GM12878 (cell line): ENCODE results near the gene ZNFX1. TPM values are rescaled to one million over a fixed set of nuclear protein-coding genes. Genes with fewer than 3 reads are reported as not detected.

Source experiments
- ATAC-seq: fragments of 200-7000 bp; cut with Tn5 transposase; 3 replicates; pipeline ENCODE4 v1.9.1; 2020; ENCODE audit warnings: mild to moderate bottlenecking, moderate library complexity
- BruUV-seq: library from RNA; stranded (reverse); fragments of 400-500 nt; replicated peaks from 2 replicates; lab custom pipeline; 2021; lab: Mats Ljungman, UMichigan
- CTCF ChIA-PET: fragments of 300-600 bp; sonication (Branson Sonifier 250); formaldehyde crosslinking; extraction: SDS; loops from one replicate; lab custom pipeline; 2021; ENCODE audit warnings: inconsistent platforms; lab: Yijun Ruan, JAX
- POLR2A ChIA-PET: fragments of 350-600 bp; formaldehyde crosslinking; extraction: SDS; loops from one replicate; lab custom pipeline; 2021; ENCODE audit warnings: inconsistent platforms; lab: Charles Lee
- RAD21 ChIA-PET: fragments of 300-600 bp; sonication (Branson Sonifier 250); formaldehyde crosslinking; loops from one replicate; lab custom pipeline; 2023; ENCODE audit warnings: antibody characterized with exemption; ENCODE audit not compliant: unreplicated experiment; lab: Charles Lee
- SMC1A ChIA-PET: fragments of 300-600 bp; sonication (Branson Sonifier 250); formaldehyde crosslinking; loops from one replicate; lab custom pipeline; 2023; ENCODE audit not compliant: unreplicated experiment, uncharacterized antibody; lab: Charles Lee
- DNase-seq: peaks from one replicate; pipeline ENCODE4 v3.0.0-alpha.2; 2011; ENCODE audit warnings: low read depth, low spot score
- FAIRE-seq: peaks from 3 replicates; lab custom pipeline; 2011; peaks lifted over from hg19 to GRCh38; lab: Jason Lieb, UNC
- H2AFZ ChIP-seq: 2 replicates; pipeline ENCODE4 v1.6.0; 2011; ENCODE audit warnings: low read depth, low read length, control low read depth; ENCODE audit not compliant: control insufficient read depth
- H3K27ac ChIP-seq: 2 replicates; pipeline ENCODE4 v1.5.1; 2011; ENCODE audit warnings: control low read depth; ENCODE audit not compliant: control insufficient read depth, insufficient read depth
- H3K27me3 ChIP-seq, 2 experiments: replicated peaks in 1 of 2; 2 replicates each; pipeline versions ENCODE4 v1.6.0 to v1.6.1; 2011; ENCODE audit warnings: low read length in 1 of 2; ENCODE audit not compliant: control insufficient read depth in 2 of 2, insufficient read depth in 2 of 2
- H3K36me3 ChIP-seq, 2 experiments: 2 replicates each; pipeline ENCODE4 v1.5.1; 2011; ENCODE audit warnings: low read length in 1 of 2; ENCODE audit not compliant: control insufficient read depth in 2 of 2, insufficient read depth in 2 of 2
- H3K4me1 ChIP-seq: 2 replicates; pipeline ENCODE4 v1.6.1; 2011; ENCODE audit warnings: mild to moderate bottlenecking, low read length, moderate library complexity, mixed read lengths; ENCODE audit not compliant: control insufficient read depth, insufficient read depth
- H3K4me2 ChIP-seq: 2 replicates; pipeline ENCODE4 v1.6.0; 2011; ENCODE audit warnings: control low read depth; ENCODE audit not compliant: control insufficient read depth, insufficient read depth
- H3K4me3 ChIP-seq: fragments of 200-600 bp; sonication (generic); 2 replicates; pipeline ENCODE4 v1.5.1; 2016
- H3K79me2 ChIP-seq: 2 replicates; pipeline ENCODE4 v1.6.0; 2011; ENCODE audit warnings: low read length; ENCODE audit not compliant: control insufficient read depth, insufficient read depth
- H3K9ac ChIP-seq: 2 replicates; pipeline ENCODE4 v1.8.0; 2011; ENCODE audit warnings: low read length, control low read depth, mixed read lengths; ENCODE audit not compliant: control insufficient read depth, insufficient read depth
- H3K9me3 ChIP-seq: replicated peaks from 3 replicates; pipeline ENCODE4 v1.5.1; 2011; ENCODE audit warnings: mild to moderate bottlenecking, low read length; ENCODE audit not compliant: control insufficient read depth, insufficient read depth
- H4K20me1 ChIP-seq: 2 replicates; pipeline ENCODE4 v1.6.0; 2011; ENCODE audit not compliant: control insufficient read depth, insufficient read depth
- BMI1 ChIP-seq: fragments of 450-650 bp; IDR thresholded peaks from 2 replicates; pipeline ENCODE4 v1.6.1; 2016; ENCODE audit warnings: mild to moderate bottlenecking, moderate library complexity, borderline replicate concordance
- CBFB ChIP-seq: IDR thresholded peaks from 2 replicates; pipeline ENCODE4 v1.6.1; 2016; ENCODE audit warnings: antibody characterized with exemption, low read depth
- CBX5 ChIP-seq: sonication (generic); IDR thresholded peaks from 2 replicates; pipeline ENCODE4 v1.6.1; 2016; ENCODE audit warnings: low read depth, moderate library complexity, mild to moderate bottlenecking, inconsistent platforms
- HDAC2 ChIP-seq: fragments of 200-600 bp; sonication (generic); IDR thresholded peaks from 2 replicates; pipeline ENCODE4 v1.6.1; 2017
- IRF5 ChIP-seq: fragments of 450-650 bp; IDR thresholded peaks from 2 replicates; pipeline ENCODE4 v1.6.1; 2017; ENCODE audit warnings: borderline replicate concordance
- LARP7 ChIP-seq: fragments of 450-650 bp; IDR thresholded peaks from 2 replicates; pipeline ENCODE4 v1.6.1; 2017; ENCODE audit warnings: mild to moderate bottlenecking
- MXI1 ChIP-seq: fragments of 150-350 bp; IDR thresholded peaks from 2 replicates; pipeline ENCODE4 v1.6.1; 2011; ENCODE audit warnings: low read depth, mild to moderate bottlenecking, inconsistent platforms, low read length, improper control_type of control experiment
- POLR2AphosphoS5 ChIP-seq: IDR thresholded peaks from 2 replicates; pipeline ENCODE4 v1.6.1; 2011; ENCODE audit warnings: mild to moderate bottlenecking, low read length, inconsistent platforms
- RELB ChIP-seq: fragments of 450-650 bp; IDR thresholded peaks from 2 replicates; pipeline ENCODE4 v1.6.1; 2017; ENCODE audit warnings: low read depth, mild to moderate bottlenecking, moderate library complexity
- SP1 ChIP-seq: IDR thresholded peaks from one replicate; pipeline ENCODE4 v1.6.1; 2011; ENCODE audit warnings: low read depth, low read length
- ZNF217 ChIP-seq: fragments of 450-650 bp; IDR thresholded peaks from 2 replicates; pipeline ENCODE4 v1.6.1; 2017; ENCODE audit warnings: antibody characterized with exemption, mild to moderate bottlenecking
- ZNF592 ChIP-seq: fragments of 450-650 bp; IDR thresholded peaks from 2 replicates; pipeline ENCODE4 v1.6.1; 2017; ENCODE audit warnings: mild to moderate bottlenecking, moderate library complexity
- WGBS: methylation state at CpG from one replicate; pipeline ENCODE4 v1.1.6; 2016; ENCODE audit warnings: low lambda C conversion rate; ENCODE audit not compliant: insufficient replicate concordance, insufficient coverage; ENCODE audit errors: missing lambda C conversion rate; 5-methylcytosine and 5-hydroxymethylcytosine counted together
- in situ Hi-C: fragments of 300-500 bp; cut with MboI; formaldehyde crosslinking; loops from 9 replicates; pipeline ENCODE4 v1.14.3; 2018; ENCODE audit warnings: mixed read lengths
- intact Hi-C: fragments of 100-400 bp; cut with micrococcal nuclease; formaldehyde crosslinking; loops from one replicate; pipeline ENCODE4 v1.14.2; 2022; ENCODE audit not compliant: unreplicated experiment
- polyA plus RNA-seq, 11 experiments: library from polyadenylated mRNA; depleted of rRNA in 4 of 11; unstranded in 6 of 11; stranded (reverse) in 5 of 11; fragments of >200 nt; fragmentation: Nextera tagmentation in 4 of 11; fragmentation: Illumina TruSeq in 1 of 11; extraction: Ambion mirVana in 4 of 11; extraction: Trizol in 1 of 11; gene quantifications; 1 replicate in 1 of 11; 2 replicates in 10 of 11; pipeline versions ENCODE4 v1.2.1 to v1.2.3, GENCODE V29; 2011 to 2016; ENCODE audit warnings: inconsistent platforms in 2 of 11, missing spikeins in 2 of 11, low read depth in 1 of 11
- total RNA-seq, 4 experiments: library from RNA; depleted of rRNA in 3 of 4; stranded (reverse); fragments of >200 nt in 3 of 4; fragmentation: Illumina TruSeq in 1 of 4; extraction: Trizol in 1 of 4; gene quantifications; 2 replicates each; pipeline versions ENCODE4 v1.2.1 to v1.2.3, GENCODE V29; 2013 to 2021
- TF ChIP-seq, protein P1 (sequence below): fragments of 450-650 bp; IDR thresholded peaks from 2 replicates; pipeline ENCODE4 v1.6.1; 2017; ENCODE audit warnings: mild to moderate bottlenecking, low read depth, inconsistent platforms; ENCODE audit not compliant: poor library complexity, severe bottlenecking

Gene ZNFX1
- total and polyA plus RNA-seq, 10 of the 15 experiments (the other 5 are each of a cell fraction or from before 2014, with no cell fraction given), result 7.4 to 31.5 (median 25.6) TPM

DNA sequence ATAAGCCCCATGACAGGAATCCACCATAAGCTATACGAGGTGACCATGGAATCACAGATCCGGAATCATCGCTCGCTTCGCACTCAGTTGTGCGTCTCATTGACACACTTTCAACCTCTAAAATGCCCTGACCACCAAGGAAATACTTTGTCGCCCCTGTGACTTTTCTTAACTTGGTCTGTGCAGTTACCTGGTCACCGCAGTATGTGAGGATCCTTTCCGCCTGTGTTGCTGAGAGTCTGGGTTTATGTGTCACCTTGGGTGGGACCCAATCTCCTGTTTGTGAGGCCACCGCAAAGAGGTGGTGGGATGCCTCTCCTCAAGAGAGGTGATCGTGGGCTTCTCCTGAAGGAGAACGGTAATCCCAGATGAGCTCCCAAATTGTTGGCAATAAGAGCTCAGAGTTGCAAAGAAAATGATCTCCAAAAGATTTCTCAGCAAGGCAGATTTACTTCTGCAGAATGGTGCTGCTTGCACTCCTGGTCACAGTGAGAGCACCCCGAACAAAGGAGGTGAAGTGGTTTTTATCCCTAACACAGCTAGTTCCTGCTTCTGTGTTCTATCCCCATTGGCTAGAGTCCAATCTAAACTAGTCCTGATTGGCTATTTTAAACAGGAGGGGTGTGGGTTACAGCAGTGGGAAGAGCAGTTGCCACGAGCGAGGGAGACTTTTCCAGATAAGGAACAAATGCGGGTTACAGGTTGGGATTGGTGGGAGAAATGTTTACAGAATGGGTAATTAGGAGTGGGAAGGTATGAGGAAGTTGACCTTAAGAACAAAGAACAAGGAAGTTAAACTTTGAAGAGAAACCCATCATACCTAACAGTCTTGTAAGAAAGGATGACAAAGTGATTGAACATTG, 9.1 kb upstream of the ZNFX1 start:
- H3K9ac ChIP-seq, result no peak overlapping the region
- H3K9me3 ChIP-seq, result peaks cover 30% of the 10 kb centered on the region
- H3K36me3 ChIP-seq, result peaks cover 48 to 71% of the 10 kb centered on the region in 2 experiments
- ATAC-seq (no peak), FAIRE-seq (no peak), DNase-seq (no peak)
- ChIA-PET RAD21 (interaction anchor here (0.8 kb wide), 1 partner anchor 10 kb away, joined by 3 read pairs; no protein-coding TSS in a partner anchor), SMC1A (interaction anchor here (1.2 to 1.5 kb wide), 5 partner anchors 11 to 121 kb away, joined by 3 to 7 read pairs (median 3); no protein-coding TSS in a partner anchor), CTCF (interaction anchor here (1.0 to 1.6 kb wide), 3 partner anchors 8 to 70 kb away, joined by 4 read pairs; no protein-coding TSS in a partner anchor), POLR2A (interaction anchor here (1.0 to 1.5 kb wide), 2 partner anchors 10 to 44 kb away, joined by 3 to 6 read pairs; no protein-coding TSS in a partner anchor)
- no peaks in the 10 kb centered on the region for H3K27me3 ChIP-seq
- H2AFZ ChIP-seq, result no peak overlapping the region
- H3K4me1 ChIP-seq, result peaks cover 12% of the 10 kb centered on the region
- in situ Hi-C loops, result no loop called here
- peak overlapping the region; percentile 30 for H3K4me3 ChIP-seq
- 89% methylated on average over 16 of the region's 16 CpGs for WGBS
- H3K27ac ChIP-seq, result no peak overlapping the region
- intact Hi-C loops, result no loop called here
- H3K4me2 ChIP-seq, result peak overlapping the region; percentile 79
- peaks cover 66% of the 10 kb centered on the region for H3K79me2 ChIP-seq
- BruUV-seq, result no TSS peak
- peaks cover 34% of the 10 kb centered on the region for H4K20me1 ChIP-seq
- TF ChIP-seq RELB, result peak; percentile 77; the same call in 1 of the 2 replicates
- no peak for TF ChIP-seq HDAC2
- TF ChIP-seq LARP7, result no peak
- peak; percentile 25 for TF ChIP-seq POLR2AphosphoS5
- TF ChIP-seq CBFB, result peak; percentile 29; the same call in 1 of the 2 replicates
- no peak for TF ChIP-seq SP1
- no peak for TF ChIP-seq MXI1
- no peak for TF ChIP-seq BMI1
- TF ChIP-seq, protein P1, sequence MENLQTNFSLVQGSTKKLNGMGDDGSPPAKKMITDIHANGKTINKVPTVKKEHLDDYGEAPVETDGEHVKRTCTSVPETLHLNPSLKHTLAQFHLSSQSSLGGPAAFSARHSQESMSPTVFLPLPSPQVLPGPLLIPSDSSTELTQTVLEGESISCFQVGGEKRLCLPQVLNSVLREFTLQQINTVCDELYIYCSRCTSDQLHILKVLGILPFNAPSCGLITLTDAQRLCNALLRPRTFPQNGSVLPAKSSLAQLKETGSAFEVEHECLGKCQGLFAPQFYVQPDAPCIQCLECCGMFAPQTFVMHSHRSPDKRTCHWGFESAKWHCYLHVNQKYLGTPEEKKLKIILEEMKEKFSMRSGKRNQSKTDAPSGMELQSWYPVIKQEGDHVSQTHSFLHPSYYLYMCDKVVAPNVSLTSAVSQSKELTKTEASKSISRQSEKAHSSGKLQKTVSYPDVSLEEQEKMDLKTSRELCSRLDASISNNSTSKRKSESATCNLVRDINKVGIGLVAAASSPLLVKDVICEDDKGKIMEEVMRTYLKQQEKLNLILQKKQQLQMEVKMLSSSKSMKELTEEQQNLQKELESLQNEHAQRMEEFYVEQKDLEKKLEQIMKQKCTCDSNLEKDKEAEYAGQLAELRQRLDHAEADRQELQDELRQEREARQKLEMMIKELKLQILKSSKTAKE, result peak; percentile 64
- TF ChIP-seq CBX5, result peak; percentile 99
- 0 out of 2 replicates have a peak, but pooled peaks have one; percentile 25 for TF ChIP-seq ZNF217
- TF ChIP-seq ZNF592, result no peak
- no peak for TF ChIP-seq IRF5
